Neutrophil (primary cell): Measurements from ENCODE around the gene CRYBG1.

Experiments used
- H3K27ac ChIP-seq: fragments of 200-600 bp; sonication (generic); 2 replicates; pipeline ENCODE4 v1.5.1; 2016; ENCODE audit warnings: mild to moderate bottlenecking, moderate library complexity
- H3K27me3 ChIP-seq: fragments of 200-600 bp; sonication (generic); 2 replicates; pipeline ENCODE4 v1.6.0; 2016; ENCODE audit warnings: mild to moderate bottlenecking
- H3K36me3 ChIP-seq: fragments of 200-600 bp; sonication (generic); 2 replicates; pipeline ENCODE4 v1.5.1; 2017
- H3K4me1 ChIP-seq, 2 experiments: fragments of 200-600 bp in 1 of 2; sonication (generic) in 1 of 2; 1 replicate in 1 of 2; 2 replicates in 1 of 2; pipeline versions ENCODE4 v1.5.1 to v1.6.1; 2013 to 2016; ENCODE audit warnings: low read depth in 1 of 2, low read length in 1 of 2, mild to moderate bottlenecking in 1 of 2, moderate library complexity in 1 of 2; ENCODE audit not compliant: control insufficient read depth in 1 of 2, insufficient read depth in 1 of 2
- H3K4me3 ChIP-seq, 2 experiments: fragments of 200-600 bp in 1 of 2; sonication (generic) in 1 of 2; 1 replicate in 1 of 2; 2 replicates in 1 of 2; pipeline ENCODE4 v1.5.1; 2013 to 2016; ENCODE audit warnings: low read depth in 1 of 2, low read length in 1 of 2, mild to moderate bottlenecking in 1 of 2, moderate library complexity in 1 of 2
- H3K9me3 ChIP-seq: fragments of 200-600 bp; sonication (generic); 2 replicates; pipeline ENCODE4 v1.5.1; 2016
- TF ChIP-seq, protein P1 (sequence below): fragments of 200-600 bp; sonication (generic); IDR thresholded peaks from 2 replicates; pipeline ENCODE4 v1.5.1; 2016; ENCODE audit warnings: antibody characterized with exemption

CRYBG1 gene

DNA sequence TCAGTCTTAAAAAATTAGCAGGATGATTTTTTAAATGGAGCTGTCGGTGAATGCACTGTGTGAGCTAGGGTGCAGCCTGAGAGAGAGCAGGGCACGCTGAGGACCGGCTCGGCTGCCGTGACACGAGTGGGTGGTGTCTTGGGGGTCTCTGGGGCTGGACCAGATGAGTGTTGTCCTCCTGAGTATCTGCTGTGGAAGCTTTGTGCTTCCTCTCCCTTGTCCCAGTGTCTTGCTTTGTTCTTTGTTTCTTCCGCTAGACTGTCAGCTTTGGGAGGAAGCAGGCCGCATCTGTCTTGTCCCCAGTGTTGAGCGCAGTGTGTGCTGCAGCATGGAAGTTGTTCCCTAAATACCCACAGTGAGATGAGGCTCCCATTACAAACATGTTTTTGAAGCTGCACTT is 179.4 kb downstream of the CRYBG1 start:
- TF ChIP-seq, protein P1, sequence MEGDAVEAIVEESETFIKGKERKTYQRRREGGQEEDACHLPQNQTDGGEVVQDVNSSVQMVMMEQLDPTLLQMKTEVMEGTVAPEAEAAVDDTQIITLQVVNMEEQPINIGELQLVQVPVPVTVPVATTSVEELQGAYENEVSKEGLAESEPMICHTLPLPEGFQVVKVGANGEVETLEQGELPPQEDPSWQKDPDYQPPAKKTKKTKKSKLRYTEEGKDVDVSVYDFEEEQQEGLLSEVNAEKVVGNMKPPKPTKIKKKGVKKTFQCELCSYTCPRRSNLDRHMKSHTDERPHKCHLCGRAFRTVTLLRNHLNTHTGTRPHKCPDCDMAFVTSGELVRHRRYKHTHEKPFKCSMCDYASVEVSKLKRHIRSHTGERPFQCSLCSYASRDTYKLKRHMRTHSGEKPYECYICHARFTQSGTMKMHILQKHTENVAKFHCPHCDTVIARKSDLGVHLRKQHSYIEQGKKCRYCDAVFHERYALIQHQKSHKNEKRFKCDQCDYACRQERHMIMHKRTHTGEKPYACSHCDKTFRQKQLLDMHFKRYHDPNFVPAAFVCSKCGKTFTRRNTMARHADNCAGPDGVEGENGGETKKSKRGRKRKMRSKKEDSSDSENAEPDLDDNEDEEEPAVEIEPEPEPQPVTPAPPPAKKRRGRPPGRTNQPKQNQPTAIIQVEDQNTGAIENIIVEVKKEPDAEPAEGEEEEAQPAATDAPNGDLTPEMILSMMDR = no peak
- Histone ChIP-seq H3K27ac (peak overlapping the region; percentile 76), H3K36me3 (peaks cover 42% of the 10 kb centered on the region), H3K27me3 (no peaks in the 10 kb centered on the region), H3K4me3 (no peak overlapping the region), H3K4me1 (peaks cover 54 to 56% of the 10 kb centered on the region in 2 experiments), H3K9me3 (no peaks in the 10 kb centered on the region)

DNA sequence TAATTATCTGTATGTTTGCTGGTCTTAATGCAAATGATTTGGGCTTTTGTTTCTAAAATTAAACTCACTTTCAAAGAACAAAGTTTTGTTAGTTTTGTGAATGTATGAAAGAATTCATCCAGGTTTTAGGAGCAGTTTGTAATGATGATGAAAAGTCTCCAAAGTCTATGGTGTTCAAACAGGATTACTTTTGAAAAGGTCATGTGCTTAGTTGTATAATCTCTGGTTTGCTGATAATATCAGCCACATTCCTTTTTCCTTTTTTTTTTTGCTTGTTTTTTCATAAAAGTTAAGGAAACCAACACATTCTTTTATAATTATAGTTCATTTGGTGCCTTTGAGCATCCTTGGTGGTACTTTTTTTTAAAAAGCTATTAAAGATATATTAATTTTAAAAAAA is 179.9 kb downstream of the CRYBG1 start:
- TF ChIP-seq, protein P1 = no peak
- Histone ChIP-seq H3K27ac (peak overlapping the region; percentile 76), H3K36me3 (peaks cover 42% of the 10 kb centered on the region), H3K9me3 (no peaks in the 10 kb centered on the region), H3K27me3 (no peaks in the 10 kb centered on the region), H3K4me1 (peaks cover 54% of the 10 kb centered on the region in 2 experiments), H3K4me3 (no peak overlapping the region)

DNA sequence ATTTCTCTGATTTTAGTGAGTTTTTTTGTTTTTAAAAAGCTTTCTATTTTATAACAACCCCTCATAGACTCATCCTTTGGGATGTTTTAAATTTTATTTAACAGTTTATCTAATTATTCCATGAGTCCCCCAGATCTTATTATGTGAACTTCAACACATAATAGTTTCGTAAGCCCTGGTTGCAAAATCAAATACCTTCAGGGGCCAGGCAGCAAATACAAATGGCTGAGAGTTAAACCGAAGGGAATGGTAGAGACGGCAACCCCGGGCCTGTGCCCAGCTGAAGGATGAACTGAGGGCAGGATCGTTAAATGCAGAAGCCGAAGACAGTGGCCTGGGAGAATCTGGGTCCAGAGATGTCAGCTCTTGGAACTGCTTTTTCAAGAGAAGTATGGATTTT is 180.4 kb downstream of the CRYBG1 start:
- peak overlapping the region; percentile 76 for H3K27ac ChIP-seq
- H3K27me3 ChIP-seq = no peaks in the 10 kb centered on the region
- H3K4me1 ChIP-seq = peaks cover 57 to 58% of the 10 kb centered on the region in 2 experiments
- H3K36me3 ChIP-seq = peaks cover 46% of the 10 kb centered on the region
- TF ChIP-seq, protein P1 = no peak
- H3K9me3 ChIP-seq = no peaks in the 10 kb centered on the region
- no peak overlapping the region for H3K4me3 ChIP-seq

DNA sequence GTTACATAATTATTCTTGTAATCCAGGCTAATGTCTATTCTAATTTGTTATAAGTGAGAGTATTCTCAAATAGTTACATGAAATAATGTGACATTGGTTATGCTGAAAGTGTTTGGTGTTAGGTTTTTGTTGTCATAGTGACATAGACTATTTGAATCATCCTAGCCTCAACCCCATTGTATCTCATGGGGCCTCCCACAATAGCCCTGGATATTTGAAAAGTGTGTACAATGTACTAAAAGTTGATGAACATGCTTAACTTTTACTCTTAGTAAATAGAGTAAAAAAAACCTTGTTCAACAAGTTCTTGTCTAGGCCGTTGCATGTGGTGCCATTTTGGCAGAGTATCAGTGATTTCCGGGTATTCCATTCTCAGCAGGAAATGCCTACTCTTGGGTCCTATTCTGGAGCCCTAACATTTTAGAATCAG is 185.8 kb downstream of the CRYBG1 start:
- Histone ChIP-seq H3K27me3 (no peaks in the 10 kb centered on the region), H3K36me3 (peaks cover 51% of the 10 kb centered on the region), H3K9me3 (no peaks in the 10 kb centered on the region), H3K4me1 (peaks cover 51 to 52% of the 10 kb centered on the region in 2 experiments), H3K4me3 (no peak overlapping the region), H3K27ac (peak overlapping the region; percentile 82)
- TF ChIP-seq, protein P1 = no peak

DNA sequence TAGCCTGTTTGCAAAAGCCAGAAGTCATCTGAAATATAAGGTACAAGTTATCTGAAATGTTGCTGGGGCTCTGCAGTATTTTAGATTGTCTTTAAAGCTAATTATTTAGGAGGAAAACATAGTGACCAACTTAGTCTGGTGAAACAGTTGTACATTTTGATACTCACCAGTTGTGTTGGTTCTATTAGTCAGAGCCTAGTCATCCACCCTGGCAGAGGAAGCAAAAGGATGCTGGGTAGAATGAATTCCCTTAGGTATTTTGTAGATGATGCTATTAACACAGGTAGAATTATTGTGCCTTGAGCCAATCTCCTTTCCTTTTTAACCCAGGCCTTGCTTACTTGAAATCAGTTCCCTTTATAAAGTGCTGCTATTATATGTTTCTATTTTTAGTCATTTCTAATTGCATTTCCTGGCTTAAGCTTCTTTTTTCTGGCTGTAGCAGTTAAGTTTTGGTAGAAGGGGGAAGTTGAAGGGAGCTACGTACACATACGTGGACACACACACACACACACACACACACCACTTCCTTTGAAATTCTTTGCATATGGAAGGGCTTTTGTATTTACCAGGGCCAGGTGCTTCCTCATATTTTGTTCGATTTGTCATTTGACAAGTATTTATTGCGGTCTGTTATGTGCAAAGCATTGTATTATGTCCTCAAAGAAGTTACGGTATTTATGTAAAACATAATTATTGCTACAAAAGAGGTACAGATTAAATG is 186.3 kb downstream of the CRYBG1 start:
- Histone ChIP-seq H3K4me1 (peaks cover 52 to 55% of the 10 kb centered on the region in 2 experiments), H3K27ac (peak overlapping the region; percentile 82), H3K9me3 (no peaks in the 10 kb centered on the region), H3K36me3 (peaks cover 51% of the 10 kb centered on the region), H3K4me3 (peak overlapping the region in 1 of 2 experiments; percentile 38), H3K27me3 (no peaks in the 10 kb centered on the region)
- TF ChIP-seq, protein P1 = no peak
